Measurements from ENCODE around the gene PCBD1. TPM values are rescaled to one million over a fixed set of nuclear protein-coding genes. Genes with fewer than 3 reads are reported as not detected.

Gene PCBD1
- total RNA-seq (ENCODE audit: unreplicated experiment), result 23.9 TPM
- long read RNA-seq, transcript PCBD1-201 (4 exons, 1,006 nt), result major isoform, 14 of 19 reads
- long read RNA-seq, partial matches to known transcripts, result 3 of 19 reads
- long read RNA-seq, other reads (novel, unspliced or antisense), result 1 of 19 reads

DNA sequence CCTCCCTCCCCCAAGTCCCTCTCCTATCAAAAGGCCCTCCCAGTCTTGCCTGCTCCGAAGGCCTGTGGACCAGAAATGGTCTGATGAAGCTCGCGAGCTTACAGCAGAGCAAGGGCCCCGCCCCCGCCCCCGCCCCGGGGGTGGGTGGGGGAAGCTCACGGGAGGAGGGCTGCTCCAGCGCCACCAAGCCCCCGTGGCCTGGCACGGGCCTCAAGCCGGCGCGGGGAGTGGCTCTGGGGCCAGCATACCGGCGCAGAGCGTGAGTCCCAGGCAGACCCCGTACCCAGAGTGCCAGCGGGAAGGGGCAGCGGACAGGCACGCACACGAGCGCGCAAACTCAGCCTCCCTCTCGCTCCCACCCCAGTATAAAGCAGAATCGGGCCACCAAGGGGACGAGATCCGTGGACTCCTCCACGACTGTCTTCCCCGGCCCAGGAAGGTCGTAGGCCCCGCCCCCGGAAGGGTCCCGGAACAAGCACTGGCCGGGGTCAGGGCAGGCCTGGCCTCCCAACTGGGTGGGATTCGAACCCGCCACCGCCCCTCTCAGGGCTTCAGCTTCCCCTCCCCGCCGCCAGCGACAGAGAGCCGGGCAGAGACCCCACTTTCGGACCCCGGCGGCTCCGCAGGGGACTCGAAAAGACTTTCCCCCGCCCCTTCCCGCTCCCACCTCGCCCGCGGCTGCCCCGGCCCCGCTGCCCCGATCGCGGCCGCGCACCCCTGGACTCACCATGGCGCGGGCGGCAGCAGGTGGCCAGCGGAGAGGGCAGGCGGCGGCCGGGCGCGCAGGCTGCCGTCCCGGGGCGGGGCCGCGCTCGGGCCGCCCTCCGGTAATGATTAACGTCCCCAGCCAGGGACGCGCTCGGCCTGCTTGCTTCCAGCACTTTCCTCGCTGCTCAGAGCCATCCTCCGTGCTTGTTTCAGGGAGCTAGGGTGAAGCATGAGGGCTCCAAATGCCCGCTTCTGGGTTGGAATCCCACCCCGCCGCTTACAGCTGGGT is at the start of gene PCBD1:
PCBD1 (minus strand) TSS at position 762 of the 997 bp plus-strand sequence; CDS start at position 730, 32 bp downstream.
- TF ChIP-seq, protein P1, sequence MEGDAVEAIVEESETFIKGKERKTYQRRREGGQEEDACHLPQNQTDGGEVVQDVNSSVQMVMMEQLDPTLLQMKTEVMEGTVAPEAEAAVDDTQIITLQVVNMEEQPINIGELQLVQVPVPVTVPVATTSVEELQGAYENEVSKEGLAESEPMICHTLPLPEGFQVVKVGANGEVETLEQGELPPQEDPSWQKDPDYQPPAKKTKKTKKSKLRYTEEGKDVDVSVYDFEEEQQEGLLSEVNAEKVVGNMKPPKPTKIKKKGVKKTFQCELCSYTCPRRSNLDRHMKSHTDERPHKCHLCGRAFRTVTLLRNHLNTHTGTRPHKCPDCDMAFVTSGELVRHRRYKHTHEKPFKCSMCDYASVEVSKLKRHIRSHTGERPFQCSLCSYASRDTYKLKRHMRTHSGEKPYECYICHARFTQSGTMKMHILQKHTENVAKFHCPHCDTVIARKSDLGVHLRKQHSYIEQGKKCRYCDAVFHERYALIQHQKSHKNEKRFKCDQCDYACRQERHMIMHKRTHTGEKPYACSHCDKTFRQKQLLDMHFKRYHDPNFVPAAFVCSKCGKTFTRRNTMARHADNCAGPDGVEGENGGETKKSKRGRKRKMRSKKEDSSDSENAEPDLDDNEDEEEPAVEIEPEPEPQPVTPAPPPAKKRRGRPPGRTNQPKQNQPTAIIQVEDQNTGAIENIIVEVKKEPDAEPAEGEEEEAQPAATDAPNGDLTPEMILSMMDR (IDR thresholded peaks at IDR 0.05; ENCODE audit: unreplicated experiment), result no peak
- Mint-ChIP-seq H3K36me3 (ENCODE audit: low read depth, unreplicated experiment) (peaks cover 11% of the 10 kb centered on the region), H3K9me3 (ENCODE audit: unreplicated experiment) (no peaks in the 10 kb centered on the region), H3K27me3 (ENCODE audit: unreplicated experiment) (peaks cover 11% of the 10 kb centered on the region), H3K4me1 (ENCODE audit: unreplicated experiment) (peaks cover 33% of the 10 kb centered on the region), H3K27ac (ENCODE audit: unreplicated experiment) (no peak within 1 kb of the TSS), H3K4me3 (ENCODE audit: unreplicated experiment) (peak within 1 kb of the TSS; percentile 87)
- DNase-seq (ENCODE audit: low spot score), result peak; percentile 65

DNA sequence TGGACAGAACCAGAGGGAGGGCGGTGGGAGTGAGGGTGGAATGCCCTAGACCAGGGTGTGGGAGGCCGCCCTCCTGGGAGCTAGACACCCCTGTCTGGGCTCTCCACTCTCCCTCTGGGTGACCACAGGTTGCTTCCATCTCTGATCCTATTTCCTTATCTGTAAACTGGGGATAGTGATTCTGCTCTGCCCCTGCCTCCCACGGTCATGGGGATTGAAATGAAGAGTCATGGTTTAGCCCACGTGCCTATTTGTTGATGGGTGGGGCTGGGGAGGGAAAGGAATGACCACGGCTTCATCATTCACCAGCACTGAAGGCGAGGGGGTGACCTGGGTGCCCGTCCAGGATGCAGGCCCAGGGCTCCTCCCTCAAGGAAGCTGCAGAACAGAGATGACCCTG is 49.3 kb upstream of the PCBD1 start:
- Mint-ChIP-seq H3K27me3 (ENCODE audit: unreplicated experiment) (peaks cover 12% of the 10 kb centered on the region), H3K27ac (ENCODE audit: unreplicated experiment) (no peak overlapping the region), H3K9me3 (ENCODE audit: unreplicated experiment) (no peaks in the 10 kb centered on the region), H3K4me1 (ENCODE audit: unreplicated experiment) (peaks cover 2% of the 10 kb centered on the region), H3K4me3 (ENCODE audit: unreplicated experiment) (no peak overlapping the region), H3K36me3 (ENCODE audit: low read depth, unreplicated experiment) (no peaks in the 10 kb centered on the region)
- no peak for DNase-seq (ENCODE audit: low spot score)
- TF ChIP-seq, protein P1 (IDR thresholded peaks at IDR 0.05; ENCODE audit: unreplicated experiment), result no peak

DNA sequence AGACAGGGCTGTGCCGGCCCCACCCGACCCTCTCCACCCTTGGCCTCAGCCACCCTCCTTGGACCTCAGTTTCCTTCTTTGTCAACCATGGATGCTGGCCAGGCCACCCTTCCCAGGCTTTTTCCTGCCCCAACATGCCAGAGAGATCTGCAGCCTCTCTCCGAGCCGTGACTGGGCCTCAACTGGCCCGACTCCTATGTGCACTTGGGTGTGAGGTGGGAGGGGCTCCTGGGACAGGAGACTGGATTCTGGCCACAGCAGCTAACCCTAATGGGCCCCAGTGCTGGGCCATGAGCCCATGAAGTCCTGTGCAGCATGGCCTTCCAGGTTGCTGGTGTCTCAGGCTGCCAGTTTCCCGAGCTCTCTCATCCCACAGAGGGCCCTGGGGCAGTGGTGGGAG is 47.7 kb upstream of the PCBD1 start:
- Mint-ChIP-seq H3K27ac (ENCODE audit: unreplicated experiment) (no peak overlapping the region), H3K9me3 (ENCODE audit: unreplicated experiment) (no peaks in the 10 kb centered on the region), H3K27me3 (ENCODE audit: unreplicated experiment) (peaks cover 9% of the 10 kb centered on the region), H3K4me1 (ENCODE audit: unreplicated experiment) (peaks cover 2% of the 10 kb centered on the region), H3K36me3 (ENCODE audit: low read depth, unreplicated experiment) (no peaks in the 10 kb centered on the region), H3K4me3 (ENCODE audit: unreplicated experiment) (no peak overlapping the region)
- no peak for DNase-seq (ENCODE audit: low spot score)
- TF ChIP-seq, protein P1 (IDR thresholded peaks at IDR 0.05; ENCODE audit: unreplicated experiment), result no peak

DNA sequence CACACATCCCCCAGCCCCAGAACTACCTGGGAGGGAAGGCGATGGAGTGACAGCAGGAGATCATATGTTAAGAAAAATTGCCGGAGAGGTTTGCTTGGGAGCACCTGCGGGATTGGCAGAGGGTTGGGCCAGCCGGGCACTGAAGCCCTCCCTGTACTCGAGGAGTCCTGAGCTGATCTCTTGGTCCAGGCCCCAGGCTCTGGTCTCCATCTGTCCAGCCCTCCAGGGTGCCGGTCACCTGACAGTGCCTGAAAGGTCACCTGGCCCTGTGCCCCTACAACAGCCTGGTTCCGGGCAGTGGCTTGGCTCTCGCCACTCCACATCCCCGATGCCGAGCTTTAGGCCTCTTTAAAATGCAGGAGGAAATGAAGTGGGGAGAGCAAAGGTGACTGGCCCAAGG is 47.3 kb upstream of the PCBD1 start:
- H3K9me3 Mint-ChIP-seq (ENCODE audit: unreplicated experiment), result no peaks in the 10 kb centered on the region
- H3K4me3 Mint-ChIP-seq (ENCODE audit: unreplicated experiment), result no peak overlapping the region
- TF ChIP-seq, protein P1 (IDR thresholded peaks at IDR 0.05; ENCODE audit: unreplicated experiment), result no peak
- no peak for DNase-seq (ENCODE audit: low spot score)
- no peak overlapping the region for H3K27ac Mint-ChIP-seq (ENCODE audit: unreplicated experiment)
- H3K27me3 Mint-ChIP-seq (ENCODE audit: unreplicated experiment), result peaks cover 9% of the 10 kb centered on the region
- no peaks in the 10 kb centered on the region for H3K36me3 Mint-ChIP-seq (ENCODE audit: low read depth, unreplicated experiment)
- peaks cover 2% of the 10 kb centered on the region for H3K4me1 Mint-ChIP-seq (ENCODE audit: unreplicated experiment)

Measured in endothelial cell (in vitro differentiated cells).